ENCODE measurements around the gene ZNF384. TPM values are rescaled to one million over a fixed set of nuclear protein-coding genes. Genes with fewer than 3 reads are reported as not detected.

The ZNF384 gene
- total and polyA plus RNA-seq, 4 donors, result 3.9 to 12.7 (median 10.0) TPM

DNA sequence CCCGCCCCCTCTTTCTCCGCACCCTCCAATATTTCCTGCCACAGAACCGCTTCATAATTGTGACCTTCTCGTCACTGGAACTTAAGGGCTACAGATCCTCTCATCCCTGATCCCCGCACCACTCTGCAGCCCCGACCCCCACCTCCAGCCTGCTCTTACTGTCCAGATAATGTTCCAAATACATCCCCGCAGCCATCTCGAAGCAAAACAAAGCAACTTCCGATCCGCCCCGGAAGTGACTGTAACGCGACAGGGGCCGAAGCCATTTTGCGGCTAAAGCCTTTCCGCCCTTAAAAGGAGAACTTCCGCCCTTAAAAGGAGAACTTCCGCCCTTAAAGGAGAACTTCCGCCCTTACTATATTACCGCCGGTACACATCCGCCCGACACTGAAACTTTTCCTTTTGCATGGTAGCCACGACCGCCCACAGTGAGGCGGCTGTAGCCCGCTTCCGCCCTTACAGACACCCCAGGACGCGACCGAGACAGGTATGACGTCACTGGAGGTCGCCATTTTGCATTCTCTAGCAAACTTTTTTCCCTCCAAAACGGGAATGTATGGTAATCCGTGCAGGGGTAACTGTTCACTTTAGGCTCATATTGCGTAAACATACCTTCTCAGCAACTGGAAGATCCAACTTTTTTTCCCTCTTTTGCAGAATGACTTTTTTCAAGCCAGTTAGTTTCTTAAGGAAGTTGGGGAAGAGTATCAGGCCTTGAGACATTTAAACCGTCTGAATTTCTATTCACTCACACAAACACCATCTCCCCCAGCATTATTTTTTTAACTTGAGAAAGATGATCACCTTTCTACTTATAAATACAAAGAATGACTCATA, 26.1 kb downstream of the ZNF384 start, which contains the start of gene ING4 (continued):
- TF ChIP-seq, protein P1, sequence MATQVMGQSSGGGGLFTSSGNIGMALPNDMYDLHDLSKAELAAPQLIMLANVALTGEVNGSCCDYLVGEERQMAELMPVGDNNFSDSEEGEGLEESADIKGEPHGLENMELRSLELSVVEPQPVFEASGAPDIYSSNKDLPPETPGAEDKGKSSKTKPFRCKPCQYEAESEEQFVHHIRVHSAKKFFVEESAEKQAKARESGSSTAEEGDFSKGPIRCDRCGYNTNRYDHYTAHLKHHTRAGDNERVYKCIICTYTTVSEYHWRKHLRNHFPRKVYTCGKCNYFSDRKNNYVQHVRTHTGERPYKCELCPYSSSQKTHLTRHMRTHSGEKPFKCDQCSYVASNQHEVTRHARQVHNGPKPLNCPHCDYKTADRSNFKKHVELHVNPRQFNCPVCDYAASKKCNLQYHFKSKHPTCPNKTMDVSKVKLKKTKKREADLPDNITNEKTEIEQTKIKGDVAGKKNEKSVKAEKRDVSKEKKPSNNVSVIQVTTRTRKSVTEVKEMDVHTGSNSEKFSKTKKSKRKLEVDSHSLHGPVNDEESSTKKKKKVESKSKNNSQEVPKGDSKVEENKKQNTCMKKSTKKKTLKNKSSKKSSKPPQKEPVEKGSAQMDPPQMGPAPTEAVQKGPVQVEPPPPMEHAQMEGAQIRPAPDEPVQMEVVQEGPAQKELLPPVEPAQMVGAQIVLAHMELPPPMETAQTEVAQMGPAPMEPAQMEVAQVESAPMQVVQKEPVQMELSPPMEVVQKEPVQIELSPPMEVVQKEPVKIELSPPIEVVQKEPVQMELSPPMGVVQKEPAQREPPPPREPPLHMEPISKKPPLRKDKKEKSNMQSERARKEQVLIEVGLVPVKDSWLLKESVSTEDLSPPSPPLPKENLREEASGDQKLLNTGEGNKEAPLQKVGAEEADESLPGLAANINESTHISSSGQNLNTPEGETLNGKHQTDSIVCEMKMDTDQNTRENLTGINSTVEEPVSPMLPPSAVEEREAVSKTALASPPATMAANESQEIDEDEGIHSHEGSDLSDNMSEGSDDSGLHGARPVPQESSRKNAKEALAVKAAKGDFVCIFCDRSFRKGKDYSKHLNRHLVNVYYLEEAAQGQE (IDR thresholded peaks at IDR 0.05), result no peak
- peak; percentile 96 to 99 for TF ChIP-seq EGR1 (IDR thresholded peaks at IDR 0.05; ENCODE audit: low read depth in 2 of 2)
- peak; percentile 25 to 40 for TF ChIP-seq HNF4A (conservative IDR thresholded peaks at IDR 0.05)
- TF ChIP-seq HNF4G (IDR thresholded peaks at IDR 0.05), result no peak
- no peak for TF ChIP-seq FOXA2 (IDR thresholded peaks at IDR 0.05)
- peak; percentile 37 to 44 for TF ChIP-seq RAD21 (IDR thresholded peaks at IDR 0.05)
- TF ChIP-seq TAF1 (conservative IDR thresholded peaks at IDR 0.05), result peak; percentile 21
- peak; percentile 99 for TF ChIP-seq YY1 (IDR thresholded peaks at IDR 0.05)
- TF ChIP-seq, protein P2, sequence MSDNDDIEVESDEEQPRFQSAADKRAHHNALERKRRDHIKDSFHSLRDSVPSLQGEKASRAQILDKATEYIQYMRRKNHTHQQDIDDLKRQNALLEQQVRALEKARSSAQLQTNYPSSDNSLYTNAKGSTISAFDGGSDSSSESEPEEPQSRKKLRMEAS (IDR thresholded peaks at IDR 0.05), result peak; percentile 97

DNA sequence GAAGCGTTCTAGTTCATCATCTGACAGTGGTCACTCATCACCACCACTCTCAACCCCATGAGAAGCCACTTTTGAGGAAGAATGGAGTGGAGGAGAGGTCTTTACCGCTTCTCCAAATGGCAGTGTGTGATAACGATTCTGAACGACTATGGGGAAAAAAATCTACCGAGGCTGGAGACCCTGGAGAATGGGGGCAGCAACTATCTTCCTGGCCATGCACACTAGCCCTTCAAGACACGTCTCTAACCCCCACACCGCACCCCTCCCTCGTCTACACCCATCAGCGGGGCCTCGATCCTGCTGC, 26.6 kb downstream of the ZNF384 start:
- H3K4me3 ChIP-seq (ENCODE audit: low read depth in 1 of 3, low read length in 3 of 3), result peak overlapping the region; percentile 66 to 99 (median 94)
- no peak for DNase-seq (ENCODE audit: low spot score)
- peak overlapping the region; percentile 53 to 57 for H3K27ac ChIP-seq (ENCODE audit: low read depth in 1 of 2, low read length in 2 of 2)
- peak overlapping the region; percentile 41 to 83 for H3K9ac ChIP-seq (ENCODE audit: low read depth in 1 of 2, low read length in 2 of 2)
- H3K36me3 ChIP-seq (ENCODE audit: control insufficient read depth in 4 of 4, insufficient read depth in 3 of 4, low read depth in 1 of 4, low read length in 3 of 4), result peaks cover 6 to 11% (median 8%) of the 10 kb centered on the region in 4 donors
- no peaks in the 10 kb centered on the region for H3K9me3 ChIP-seq (ENCODE audit: control insufficient read depth in 4 of 4, low read length in 3 of 4)
- TF ChIP-seq JUND (IDR thresholded peaks at IDR 0.05) (no peak), GABPA (IDR thresholded peaks at IDR 0.05 in 1 of 2, conservative IDR thresholded peaks at IDR 0.05 in 1 of 2) (no peak), FOXA2 (IDR thresholded peaks at IDR 0.05) (no peak), HNF4A (conservative IDR thresholded peaks at IDR 0.05) (no peak), NR2F2 (IDR thresholded peaks at IDR 0.05) (no peak), RAD21 (IDR thresholded peaks at IDR 0.05) (no peak), RXRA (IDR thresholded peaks at IDR 0.05) (no peak), TAF1 (conservative IDR thresholded peaks at IDR 0.05) (no peak)
- TF ChIP-seq, protein P3, sequence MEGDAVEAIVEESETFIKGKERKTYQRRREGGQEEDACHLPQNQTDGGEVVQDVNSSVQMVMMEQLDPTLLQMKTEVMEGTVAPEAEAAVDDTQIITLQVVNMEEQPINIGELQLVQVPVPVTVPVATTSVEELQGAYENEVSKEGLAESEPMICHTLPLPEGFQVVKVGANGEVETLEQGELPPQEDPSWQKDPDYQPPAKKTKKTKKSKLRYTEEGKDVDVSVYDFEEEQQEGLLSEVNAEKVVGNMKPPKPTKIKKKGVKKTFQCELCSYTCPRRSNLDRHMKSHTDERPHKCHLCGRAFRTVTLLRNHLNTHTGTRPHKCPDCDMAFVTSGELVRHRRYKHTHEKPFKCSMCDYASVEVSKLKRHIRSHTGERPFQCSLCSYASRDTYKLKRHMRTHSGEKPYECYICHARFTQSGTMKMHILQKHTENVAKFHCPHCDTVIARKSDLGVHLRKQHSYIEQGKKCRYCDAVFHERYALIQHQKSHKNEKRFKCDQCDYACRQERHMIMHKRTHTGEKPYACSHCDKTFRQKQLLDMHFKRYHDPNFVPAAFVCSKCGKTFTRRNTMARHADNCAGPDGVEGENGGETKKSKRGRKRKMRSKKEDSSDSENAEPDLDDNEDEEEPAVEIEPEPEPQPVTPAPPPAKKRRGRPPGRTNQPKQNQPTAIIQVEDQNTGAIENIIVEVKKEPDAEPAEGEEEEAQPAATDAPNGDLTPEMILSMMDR (IDR thresholded peaks at IDR 0.05; ENCODE audit: low read depth, low read length, missing input control), result no peak
- TF ChIP-seq, protein P4, sequence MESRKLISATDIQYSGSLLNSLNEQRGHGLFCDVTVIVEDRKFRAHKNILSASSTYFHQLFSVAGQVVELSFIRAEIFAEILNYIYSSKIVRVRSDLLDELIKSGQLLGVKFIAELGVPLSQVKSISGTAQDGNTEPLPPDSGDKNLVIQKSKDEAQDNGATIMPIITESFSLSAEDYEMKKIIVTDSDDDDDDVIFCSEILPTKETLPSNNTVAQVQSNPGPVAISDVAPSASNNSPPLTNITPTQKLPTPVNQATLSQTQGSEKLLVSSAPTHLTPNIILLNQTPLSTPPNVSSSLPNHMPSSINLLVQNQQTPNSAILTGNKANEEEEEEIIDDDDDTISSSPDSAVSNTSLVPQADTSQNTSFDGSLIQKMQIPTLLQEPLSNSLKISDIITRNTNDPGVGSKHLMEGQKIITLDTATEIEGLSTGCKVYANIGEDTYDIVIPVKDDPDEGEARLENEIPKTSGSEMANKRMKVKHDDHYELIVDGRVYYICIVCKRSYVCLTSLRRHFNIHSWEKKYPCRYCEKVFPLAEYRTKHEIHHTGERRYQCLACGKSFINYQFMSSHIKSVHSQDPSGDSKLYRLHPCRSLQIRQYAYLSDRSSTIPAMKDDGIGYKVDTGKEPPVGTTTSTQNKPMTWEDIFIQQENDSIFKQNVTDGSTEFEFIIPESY (IDR thresholded peaks at IDR 0.05), result no peak
- TF ChIP-seq, protein P5, sequence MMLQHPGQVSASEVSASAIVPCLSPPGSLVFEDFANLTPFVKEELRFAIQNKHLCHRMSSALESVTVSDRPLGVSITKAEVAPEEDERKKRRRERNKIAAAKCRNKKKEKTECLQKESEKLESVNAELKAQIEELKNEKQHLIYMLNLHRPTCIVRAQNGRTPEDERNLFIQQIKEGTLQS (IDR thresholded peaks at IDR 0.05), result no peak
- no peaks in the 10 kb centered on the region for H3K27me3 ChIP-seq (ENCODE audit: control insufficient read depth in 4 of 4, insufficient read depth in 4 of 4, low read length in 3 of 4)
- peaks cover 4 to 11% (median 11%) of the 10 kb centered on the region in 4 donors for H3K4me1 ChIP-seq (ENCODE audit: control insufficient read depth in 4 of 4, insufficient read depth in 4 of 4, low read length in 3 of 4)
- WGBS, result 2% methylated on average over 10 of the region's 10 CpGs

All from liver (tissue), 9 donors.